M059J (cell line): ENCODE measurements around the gene CSKMT. TPM values are rescaled to one million over a fixed set of nuclear protein-coding genes. Genes with fewer than 3 reads are reported as not detected.
"Not testable (repeated sequence)": the region's sequence is repeated elsewhere in the genome, so short reads cannot be mapped to it uniquely, and the experiment has no call there.

Experiments used
- DNase-seq: peaks from one replicate; pipeline ENCODE4 v3.0.0-alpha.2; 2012; ENCODE audit warnings: low read depth
- total RNA-seq: library from RNA; depleted of rRNA; stranded (reverse); fragments of >200 nt; shearing (Covaris generic); gene quantifications from 2 replicates; pipeline ENCODE4 v1.2.3, GENCODE V29; 2014

The CSKMT gene
- total RNA-seq, 1 experiment from 2014 or later = 2.0 TPM

GRCh38 chr11:62689421-62690183 lies 24.5 kb downstream of the CSKMT start, which contains the start of gene LRRN4CL:
LRRN4CL (minus strand) TSS chr11:62689530; CDS start chr11:62688508, 1,022 bp downstream.
- DNase-seq = peak; percentile 90

GRCh38 chr11:62693624-62694023 lies 28.5 kb downstream of the CSKMT start:
- not testable (repeated sequence) for DNase-seq

GRCh38 chr11:62694455-62695167 lies 29.5 kb downstream of the CSKMT start:
- DNase-seq = peak; percentile 72

- no peak for DNase-seq
These were observed 37.1 kb downstream of the CSKMT start for GRCh38 chr11:62702246-62702645.

- not testable (repeated sequence) for DNase-seq
These were observed 38.8 kb downstream of the CSKMT start for GRCh38 chr11:62703921-62704320.

- DNase-seq = peak; percentile 50
These were observed 40.3 kb downstream of the CSKMT start for GRCh38 chr11:62705413-62705812.

GRCh38 chr11:62705880-62706849 lies 41.1 kb downstream of the CSKMT start:
- DNase-seq = peak; percentile 94

- DNase-seq = no peak
These were observed 41.7 kb downstream of the CSKMT start for GRCh38 chr11:62706850-62707247.

- no peak for DNase-seq
These were observed 42.3 kb downstream of the CSKMT start, which contains the start of the genes BSCL2 and GNG3 for GRCh38 chr11:62707277-62707861. BSCL2 (minus strand) TSS chr11:62707424; CDS start chr11:62707195, 229 bp downstream. GNG3 (plus strand) TSS chr11:62707676; CDS start chr11:62708296, 620 bp downstream.

GRCh38 chr11:62708392-62708791 lies 43.3 kb downstream of the CSKMT start:
- DNase-seq = no peak

GRCh38 chr11:62708793-62709192 lies 43.7 kb downstream of the CSKMT start:
- no peak for DNase-seq

- peak; percentile 98 for DNase-seq
These were observed 44.3 kb downstream of the CSKMT start for GRCh38 chr11:62709247-62710000.

- peak; percentile 62 for DNase-seq
These were observed 44.9 kb downstream of the CSKMT start for GRCh38 chr11:62710001-62710345.

GRCh38 chr11:62712276-62712812 lies 47.2 kb downstream of the CSKMT start:
- no peak for DNase-seq

- DNase-seq = no peak
These were observed 47.7 kb downstream of the CSKMT start for GRCh38 chr11:62712861-62713260.

GRCh38 chr11:62713343-62713742 lies 48.2 kb downstream of the CSKMT start:
- DNase-seq = no peak

- DNase-seq = no peak
These were observed 50.3 kb downstream of the CSKMT start for GRCh38 chr11:62715150-62716130.

GRCh38 chr11:62716206-62716605 lies 51.1 kb downstream of the CSKMT start:
- DNase-seq = no peak

GRCh38 chr11:62716816-62717215 lies 51.7 kb downstream of the CSKMT start:
- no peak for DNase-seq
